GM21723 (cell line): ENCODE data around the gene TNFSF13B.

Experiments used
- ATAC-seq: cut with Tn5 transposase; IDR thresholded peaks from one replicate; pipeline ENCODE4 v1.9.1; 2021; ENCODE audit warnings: mild to moderate bottlenecking, moderate library complexity; ENCODE audit not compliant: unreplicated experiment

The TNFSF13B gene

DNA sequence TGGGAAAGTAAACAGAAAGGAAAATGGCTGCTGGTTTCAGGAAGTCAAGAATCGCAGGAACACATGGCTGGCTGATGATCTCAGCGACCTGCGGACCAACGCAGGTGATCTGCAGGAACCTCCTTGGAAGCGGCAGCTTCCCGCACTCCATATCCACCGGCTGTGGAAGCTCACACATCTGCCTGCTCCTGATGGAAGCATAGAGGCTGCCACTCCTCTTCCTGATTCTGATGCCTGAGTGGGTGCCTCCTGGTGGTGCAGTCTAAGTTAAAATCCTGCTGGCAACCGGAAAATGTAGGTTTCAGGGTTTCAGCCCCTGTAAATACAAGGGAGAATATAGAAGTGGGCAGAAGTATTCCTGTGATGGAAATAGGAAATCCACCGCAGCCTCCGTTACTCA lies 75.5 kb downstream of the TNFSF13B start:
- no peak for ATAC-seq

- ATAC-seq, result no peak
These were observed 76.9 kb downstream of the TNFSF13B start for GRCh38 chr13:108346376-108346775.

GRCh38 chr13:108349269-108349668 lies 79.8 kb downstream of the TNFSF13B start:
- ATAC-seq, result no peak

DNA sequence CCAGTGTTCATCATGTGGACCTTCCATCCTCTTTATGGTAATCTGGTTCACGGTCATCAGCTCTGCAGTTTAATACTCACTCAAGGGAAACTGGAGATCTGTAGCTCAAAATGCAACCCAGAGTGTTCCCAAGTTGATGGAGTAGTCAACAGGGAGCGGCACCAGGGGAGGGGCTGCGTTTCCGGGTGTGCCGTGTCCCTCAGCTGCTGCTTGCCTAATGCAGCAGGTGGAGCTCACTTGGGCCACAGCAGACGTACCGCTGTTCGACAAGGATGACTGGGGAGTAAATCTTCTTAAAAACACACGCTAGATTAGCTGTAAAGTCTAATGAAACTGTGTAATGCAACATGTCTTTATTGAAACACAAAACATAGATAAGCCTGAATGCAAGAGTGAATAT lies 81.1 kb downstream of the TNFSF13B start:
- no peak for ATAC-seq

DNA sequence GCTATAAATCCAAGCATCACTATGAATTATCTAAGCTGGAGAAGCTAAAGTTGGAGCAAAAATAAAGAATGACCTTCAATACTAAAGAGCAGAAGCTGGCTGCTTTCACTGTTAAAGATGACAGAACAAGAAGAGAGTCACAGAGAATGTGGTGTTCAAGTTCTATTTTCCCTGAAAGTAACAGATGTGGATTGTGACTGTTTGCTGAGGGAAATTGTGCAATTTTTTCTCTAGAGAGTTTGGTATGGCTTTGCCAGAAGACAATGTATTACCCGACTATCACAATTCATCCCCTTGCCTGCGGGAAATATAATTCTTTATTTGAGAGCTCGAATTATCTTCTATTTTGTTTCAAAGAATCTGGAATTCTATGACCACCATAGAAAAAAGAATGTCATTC lies 83.1 kb downstream of the TNFSF13B start:
- ATAC-seq, result no peak

DNA sequence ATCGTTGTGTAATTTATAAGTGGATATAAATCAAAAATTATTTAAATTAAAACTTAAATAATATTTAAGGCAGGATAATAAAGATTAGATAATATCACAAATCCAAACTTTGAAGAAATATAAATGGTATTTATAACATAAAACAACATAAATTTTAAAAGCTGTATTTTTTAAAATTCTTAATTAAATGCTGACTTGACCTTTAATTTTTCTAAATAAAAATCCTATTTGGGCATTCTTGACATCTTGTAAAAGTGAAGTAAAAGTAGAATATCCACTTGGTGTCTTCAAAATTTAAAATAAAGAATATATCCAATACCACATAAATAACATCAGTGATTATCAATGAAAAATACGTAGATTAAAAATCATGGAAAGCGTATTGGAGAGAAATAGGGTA lies 87.7 kb downstream of the TNFSF13B start:
- ATAC-seq, result no peak
